Measurements from ENCODE around the gene SULF2.
"Not testable (repeated sequence)": the region's sequence is repeated elsewhere in the genome, so short reads cannot be mapped to it uniquely, and the experiment has no call there.

SULF2 gene

DNA sequence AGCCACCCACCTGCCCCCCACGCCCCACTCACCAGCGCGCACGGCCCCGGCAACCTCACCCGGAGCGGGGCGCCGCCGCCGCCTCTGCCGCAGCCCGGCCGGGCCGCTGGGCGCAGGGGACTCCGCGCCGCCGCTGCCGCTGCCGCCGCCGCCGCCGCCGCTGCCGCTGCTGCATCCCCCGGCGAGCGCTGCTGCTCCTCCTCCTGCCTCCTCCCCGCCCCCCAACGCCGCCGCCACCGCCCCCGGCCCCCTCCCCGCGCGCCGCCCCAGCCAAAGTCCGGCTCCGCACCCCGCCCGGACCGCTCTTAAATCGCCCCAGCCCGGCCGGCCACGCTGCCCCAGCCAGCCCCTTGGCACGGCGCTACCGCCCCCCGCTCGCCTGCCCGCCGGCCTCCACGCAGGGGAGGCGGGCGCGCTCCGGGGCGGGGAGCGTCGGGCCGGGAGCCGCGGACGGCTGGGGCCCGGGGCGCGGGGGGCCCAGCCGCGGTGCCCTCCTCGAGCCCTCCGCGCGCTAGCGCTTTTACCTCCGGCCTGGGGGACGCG lies at the start of gene SULF2:
TSS of gene SULF2 (minus strand) at position 171 of the 543 bp plus-strand sequence. CDS start 28,118 bp downstream, outside the sequence.
- DNase-seq: no peak

DNA sequence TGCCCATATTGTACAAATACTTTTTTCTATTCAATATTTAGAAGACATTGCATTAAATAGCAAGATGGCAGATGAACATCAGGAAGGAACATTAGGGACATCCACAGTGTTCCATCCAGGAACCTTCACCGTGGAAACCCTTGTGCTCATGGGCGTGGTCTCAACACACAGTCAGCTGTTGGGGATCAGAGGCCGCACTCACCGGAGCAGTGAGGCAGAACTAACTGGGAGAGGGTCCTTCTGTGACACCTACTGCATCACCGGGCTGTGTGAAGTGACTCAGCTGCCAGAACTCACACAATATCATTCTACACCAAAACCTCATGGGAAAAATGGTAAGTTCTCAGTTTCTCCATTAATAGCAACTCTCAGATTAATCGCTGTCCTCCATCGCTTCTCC lies 46.4 kb upstream of the SULF2 start:
- DNase-seq: not testable (repeated sequence)

DNA sequence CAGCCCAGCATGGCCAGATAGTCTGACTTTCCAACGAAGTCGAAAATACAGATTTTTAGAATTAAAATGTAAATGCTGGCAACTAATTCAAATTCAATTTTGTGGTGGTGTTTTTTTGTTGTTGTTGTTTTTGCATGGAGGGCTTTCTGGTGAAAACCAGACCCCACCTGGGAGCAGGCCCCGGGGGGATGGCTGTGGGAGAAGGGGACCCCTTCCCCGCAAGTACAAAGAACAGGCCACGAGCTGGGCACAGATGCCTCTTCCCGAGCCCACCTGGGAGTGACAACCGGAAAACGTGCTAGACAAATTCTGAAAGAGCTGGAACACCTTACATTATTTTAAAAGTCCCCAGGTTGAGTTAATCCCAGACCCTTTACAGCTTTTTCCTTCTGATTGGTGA lies 41.4 kb upstream of the SULF2 start:
- not testable (repeated sequence) for DNase-seq

DNA sequence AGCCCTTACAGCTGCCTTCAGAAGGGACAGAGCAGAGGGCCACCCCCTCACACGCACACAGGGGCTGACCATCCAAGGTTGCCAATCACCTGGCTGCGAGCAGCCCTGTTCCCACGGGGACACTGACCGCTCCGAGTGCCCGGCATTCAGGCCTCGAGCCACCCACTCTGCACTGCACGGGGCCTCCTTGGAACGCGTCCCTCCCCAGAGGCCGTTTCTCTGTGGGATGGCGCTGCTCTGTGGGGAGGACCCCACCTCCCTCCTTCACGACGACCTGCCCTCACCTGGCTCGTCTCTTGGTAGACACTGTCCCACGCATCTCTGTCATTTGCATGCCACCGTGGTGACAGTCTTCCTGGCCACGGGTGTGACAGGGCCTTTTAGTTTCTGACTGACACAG lies 40.7 kb upstream of the SULF2 start:
- not testable (repeated sequence) for DNase-seq

DNA sequence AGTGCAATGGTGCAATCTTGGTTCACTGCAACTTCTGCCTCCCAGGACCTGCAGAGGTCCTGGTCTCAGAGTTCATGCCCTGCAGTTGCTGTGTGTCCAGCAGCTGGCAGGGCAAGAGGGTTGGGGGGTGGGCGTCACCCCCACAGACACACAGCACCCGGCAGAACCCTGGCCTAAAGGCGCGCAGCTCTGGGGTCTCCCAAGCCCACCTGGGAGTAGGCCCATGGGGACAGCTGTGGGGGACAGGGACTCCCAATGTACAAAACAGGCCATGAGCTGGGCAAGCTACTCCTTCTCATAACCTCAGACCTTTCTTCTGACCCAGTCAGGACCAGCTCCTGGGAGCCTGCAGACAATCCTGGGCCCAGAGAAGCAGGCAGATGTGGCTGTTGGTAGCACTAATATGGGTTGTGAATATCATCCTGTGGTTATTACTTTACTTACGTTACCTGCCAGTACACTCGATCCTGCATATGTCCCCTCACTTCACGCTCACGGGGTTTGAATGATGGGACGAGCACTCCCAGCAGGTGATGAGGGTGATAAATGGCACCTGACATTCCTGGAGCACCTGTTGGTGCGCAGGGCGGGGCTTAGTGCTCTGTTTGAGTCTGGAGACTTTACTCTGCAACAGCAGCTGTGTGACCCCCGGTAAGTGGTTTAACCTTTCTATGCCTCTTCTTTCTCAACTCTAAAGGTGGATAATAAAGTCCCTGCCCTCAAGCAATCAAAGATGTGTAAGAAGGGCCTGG lies 39.9 kb upstream of the SULF2 start:
- DNase-seq: no peak

DNA sequence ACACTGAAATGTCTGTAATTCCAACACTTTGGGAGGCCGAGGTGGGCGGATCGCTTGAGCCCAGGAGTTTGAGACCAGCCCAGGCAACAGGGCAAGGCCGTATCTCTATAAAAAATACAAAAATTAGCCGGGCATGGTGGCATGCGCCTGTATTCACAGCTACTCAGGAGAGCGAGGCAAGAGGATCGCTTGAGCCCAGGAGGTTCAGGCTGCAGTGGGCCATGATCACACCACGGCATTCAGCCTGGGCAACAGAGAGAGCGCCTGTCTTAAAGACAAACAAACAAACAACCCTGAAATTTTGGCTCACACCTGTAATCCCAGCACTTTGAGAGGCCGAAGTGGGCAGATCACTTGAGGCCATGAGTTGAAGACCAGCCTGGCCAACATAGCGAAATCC lies 38.7 kb upstream of the SULF2 start:
- DNase-seq: not testable (repeated sequence)

DNA sequence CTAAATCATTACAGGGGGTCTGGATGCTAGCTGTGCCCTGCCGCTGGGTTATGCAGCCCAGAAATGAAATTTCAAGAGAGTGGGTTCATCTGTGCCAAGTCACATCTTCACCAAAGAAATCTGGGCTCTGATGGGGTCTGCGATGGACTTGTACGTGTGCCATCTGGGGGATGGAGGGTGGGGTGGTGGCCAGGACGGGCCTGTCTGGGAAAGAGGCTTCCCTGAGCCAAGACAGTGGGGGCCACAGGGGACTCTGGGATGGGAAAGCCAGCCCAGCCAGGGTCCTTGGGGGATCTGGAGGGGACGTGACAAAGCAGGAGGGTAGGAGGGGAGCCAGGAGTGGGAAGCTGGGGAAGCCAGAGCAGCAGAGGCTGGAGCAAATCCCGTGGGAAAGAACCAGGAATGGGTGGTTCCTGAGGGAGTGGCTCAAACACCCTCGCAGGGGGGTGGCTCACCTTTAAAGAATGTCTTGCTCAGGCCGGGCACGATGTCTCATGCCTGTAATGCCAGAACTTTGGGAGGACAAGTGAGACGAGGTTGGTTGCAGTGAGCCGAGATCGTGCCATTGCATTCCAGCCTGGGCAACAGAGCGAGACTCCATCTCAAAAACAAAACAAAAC lies 36.3 kb upstream of the SULF2 start:
- no peak for DNase-seq

DNA sequence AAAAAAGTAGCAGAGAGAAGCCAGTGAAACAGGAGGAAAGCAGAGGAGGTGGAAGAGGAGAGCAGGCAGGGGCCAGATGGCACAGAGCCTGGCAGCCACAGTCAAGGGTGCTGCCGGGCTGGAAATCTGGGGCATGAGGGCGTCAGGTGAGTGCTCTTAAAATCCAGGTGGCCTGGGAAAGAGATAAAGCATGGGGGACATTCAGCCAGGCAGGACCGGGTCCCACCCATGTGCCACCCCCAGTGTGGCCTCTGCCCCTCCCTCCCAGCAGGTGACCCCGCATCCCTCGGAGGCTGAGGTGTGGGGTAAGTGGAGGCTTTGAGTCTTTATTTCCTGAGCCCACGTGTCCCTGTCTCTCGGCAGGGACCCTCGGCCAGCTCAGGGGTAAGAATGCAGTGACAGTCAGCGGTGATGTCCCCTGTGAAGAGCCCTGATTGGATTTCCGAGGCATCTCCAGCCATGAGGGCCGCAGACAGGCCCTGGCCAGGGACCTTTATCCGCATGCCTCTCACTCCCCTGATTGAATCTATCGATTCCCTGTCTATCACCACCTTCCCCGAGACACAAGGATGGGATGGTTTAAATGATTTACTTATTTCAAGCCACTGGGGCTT lies 33.8 kb upstream of the SULF2 start:
- DNase-seq: no peak

DNA sequence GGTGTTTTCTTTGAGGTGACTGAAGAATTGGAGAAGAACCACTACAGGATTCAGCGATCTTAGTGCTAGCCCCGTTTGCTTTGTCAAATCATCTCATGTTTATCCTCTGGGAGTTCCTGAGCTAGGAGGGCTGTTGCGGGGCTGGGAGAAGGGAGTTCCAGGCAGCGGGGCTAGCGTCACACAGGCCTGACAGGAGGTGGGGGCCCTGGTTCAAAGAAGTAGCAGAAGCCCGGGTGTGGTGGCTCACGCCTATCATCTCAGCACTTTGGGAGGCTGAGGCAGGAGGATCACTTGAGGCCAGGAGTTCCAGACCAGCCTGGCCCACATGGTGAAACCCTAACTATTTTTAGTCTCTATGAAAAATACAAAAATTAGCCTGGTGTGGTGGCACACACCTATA lies 33.2 kb upstream of the SULF2 start:
- no peak for DNase-seq

DNA sequence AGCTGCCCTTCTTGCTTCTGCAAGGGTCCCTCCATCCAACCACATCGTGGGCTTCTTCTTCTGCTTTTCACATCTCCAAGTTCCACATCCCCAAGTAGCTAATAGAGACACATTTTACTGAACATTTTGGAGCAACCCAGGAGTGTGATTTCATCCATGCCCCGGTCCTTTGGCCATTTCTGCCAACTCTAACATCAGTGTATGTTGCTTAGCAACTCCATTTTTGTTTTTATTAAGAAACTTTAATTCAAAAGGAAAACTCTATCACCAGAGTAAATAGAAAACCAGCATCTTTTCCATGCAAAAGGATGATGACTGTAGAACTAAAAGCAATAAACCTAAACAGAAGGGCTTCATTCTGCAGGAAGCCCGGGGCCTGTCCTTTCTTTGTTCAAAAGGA lies 32.7 kb upstream of the SULF2 start:
- DNase-seq: no peak

DNA sequence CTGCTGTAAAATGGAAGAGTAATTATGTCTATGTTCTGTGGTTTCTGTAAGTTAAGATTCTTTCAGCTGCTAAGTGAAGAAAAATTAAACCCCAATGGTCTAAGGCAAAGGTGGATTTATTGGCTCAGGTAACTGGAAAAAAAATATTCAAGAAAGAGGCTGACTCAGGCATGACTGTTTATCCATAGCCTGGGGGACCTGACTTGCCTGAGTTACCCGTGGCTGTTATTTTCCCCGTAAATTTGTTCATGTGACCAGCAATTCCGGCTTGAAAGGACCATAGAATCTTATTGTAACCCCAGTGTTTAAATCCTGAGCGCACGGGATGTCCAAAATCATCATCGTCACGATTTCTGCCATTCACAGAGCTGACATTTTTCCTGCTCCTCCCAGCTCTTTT lies 32.3 kb upstream of the SULF2 start:
- no peak for DNase-seq

DNA sequence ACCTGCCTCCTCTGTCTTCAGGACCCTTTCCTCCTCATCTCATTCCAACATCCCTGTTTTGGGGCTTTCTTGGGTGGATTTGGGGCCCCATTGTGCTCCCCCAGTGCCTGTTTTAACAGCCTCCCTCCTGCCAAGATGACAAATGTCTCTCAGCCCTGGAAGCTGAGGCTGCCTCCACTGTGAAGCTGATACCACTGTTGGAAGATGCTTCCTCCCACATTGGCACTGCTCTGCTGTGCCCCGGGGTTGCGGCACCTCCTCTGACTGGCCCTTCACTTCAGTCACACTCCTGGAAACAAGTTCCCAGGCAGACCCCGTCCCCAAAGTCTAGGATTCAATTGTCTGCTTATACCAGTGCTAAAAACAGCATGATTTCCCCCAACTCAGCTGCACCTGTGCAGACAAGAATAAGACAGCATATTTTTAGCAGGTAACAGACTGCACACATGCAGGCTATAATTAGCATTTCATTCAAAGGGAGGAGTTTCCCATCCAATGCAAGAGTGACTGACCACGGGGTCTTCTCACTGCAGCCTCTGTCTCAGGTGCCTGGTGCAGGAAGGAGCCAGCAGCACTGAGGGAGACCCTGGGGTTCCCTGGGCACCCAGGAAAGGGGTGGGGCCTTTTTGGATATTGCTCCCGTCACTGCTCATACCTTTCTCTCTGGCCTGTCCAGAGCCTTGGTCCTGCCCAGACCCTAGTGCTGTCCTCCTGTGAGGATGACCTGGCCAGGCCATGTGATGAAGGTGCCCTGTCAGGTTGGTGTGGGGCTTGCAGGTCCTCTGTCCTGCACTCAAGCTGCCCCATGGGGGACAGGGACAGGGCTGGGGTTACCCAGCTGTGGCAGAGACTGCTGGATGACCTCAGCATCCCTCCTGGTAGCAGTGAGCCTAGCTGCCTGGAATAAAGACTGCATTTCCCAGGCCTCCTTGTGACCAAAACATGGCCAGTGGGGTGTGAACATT lies 31.5 kb upstream of the SULF2 start:
- DNase-seq: no peak

DNA sequence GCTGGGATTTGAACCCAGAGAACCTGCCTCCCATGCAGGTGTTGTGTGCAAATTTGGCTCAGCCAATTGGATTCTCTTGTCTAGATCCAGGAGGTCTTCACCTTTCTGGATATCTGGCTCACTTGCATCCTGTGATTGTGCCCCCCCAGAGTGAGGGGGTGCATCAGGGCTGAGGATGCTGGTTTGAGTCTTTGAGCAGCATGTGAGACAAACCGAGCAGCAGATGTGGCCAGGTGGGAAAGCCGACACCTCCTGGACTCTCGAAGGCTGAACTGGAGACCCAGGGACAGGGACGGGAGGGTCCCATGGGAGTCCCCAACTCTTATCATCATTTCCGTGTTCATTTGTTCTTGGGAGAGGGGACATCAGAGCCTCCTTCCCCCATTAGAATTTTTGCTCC lies 30.6 kb upstream of the SULF2 start:
- no peak for DNase-seq

DNA sequence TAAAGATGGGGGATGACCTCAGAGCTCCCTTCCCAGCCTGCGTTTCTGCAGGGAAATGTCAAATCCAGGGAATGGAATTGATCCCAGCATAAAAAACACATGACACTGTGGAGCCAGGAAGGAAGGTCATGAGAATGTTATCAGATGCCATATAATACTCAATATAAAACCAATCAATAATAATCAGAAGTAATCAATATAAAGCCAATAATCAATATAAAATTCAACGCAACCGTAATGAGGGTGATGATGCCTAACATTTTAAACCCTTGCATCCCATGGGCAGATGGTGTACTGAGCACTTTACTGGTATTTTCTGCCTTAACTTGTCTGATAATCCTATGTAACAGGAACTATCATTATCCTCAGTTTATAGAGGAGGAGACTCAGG lies 30.1 kb upstream of the SULF2 start:
- DNase-seq: no peak

DNA sequence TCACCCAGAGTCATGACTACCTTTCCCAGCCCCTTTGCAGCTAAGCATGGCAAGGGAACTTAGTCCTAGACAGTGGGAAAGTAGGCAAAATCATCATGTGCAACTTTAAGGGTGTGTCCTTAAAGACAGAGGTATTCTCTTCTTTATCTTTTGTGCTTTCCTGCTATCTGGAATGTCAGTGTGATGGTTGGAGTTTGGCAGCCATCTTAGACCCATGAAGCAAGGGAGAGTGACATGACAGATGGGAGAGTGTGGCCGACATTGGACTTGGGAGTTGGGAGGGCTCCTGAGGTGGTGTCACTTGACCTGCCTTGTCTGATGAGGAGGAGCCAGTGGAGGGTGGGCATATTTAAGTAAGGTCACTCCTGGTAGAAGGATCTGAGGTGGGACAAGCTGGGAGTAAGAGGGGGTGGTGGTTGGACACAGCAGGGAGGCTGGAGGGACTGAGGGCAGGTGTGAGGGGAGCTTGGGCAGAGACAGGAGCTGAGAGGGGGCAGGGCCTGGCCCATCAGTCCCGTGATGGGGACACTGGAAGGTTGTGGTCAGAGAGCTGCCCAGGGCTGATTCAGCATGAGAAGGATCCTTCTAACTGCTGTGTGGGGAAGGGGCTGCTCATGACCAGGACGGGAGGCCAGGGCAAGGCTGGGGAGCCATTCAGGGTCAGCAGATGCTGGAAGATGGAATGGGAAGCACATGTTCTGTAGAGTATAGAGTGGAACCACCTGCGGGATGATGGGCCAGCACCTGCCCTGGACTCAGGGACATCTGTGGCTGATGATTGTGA lies 29.5 kb upstream of the SULF2 start:
- DNase-seq: no peak

DNA sequence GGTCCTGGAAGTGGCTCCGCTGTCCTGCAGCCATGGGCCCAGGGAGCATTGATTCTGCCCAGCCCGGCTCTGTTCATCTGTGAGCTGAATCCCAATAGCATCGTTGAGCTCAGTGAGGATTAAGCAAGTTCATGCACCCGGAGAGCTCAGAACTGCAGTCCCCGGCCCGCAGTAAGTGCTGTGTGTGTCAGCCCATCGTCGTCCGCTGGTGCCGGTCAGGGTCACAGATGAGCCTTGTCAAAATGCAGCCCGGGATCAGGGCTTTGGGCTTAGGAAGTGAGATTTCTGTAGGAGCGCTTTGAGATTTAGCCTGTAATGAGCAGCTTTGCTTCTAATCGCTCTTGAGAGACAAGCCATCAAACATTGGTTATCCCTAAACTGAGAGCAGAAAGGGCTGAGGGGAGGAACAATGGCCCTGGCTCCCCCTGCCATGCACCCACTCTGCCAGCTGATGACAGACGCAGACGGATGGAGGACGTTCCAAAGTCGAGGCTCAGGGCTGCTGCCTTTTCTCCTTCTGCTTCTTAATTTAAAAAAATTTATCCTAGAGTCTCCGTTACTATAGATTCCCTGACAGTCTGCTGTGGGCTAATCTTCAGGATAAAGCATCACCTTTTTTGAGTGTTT lies 25.6 kb upstream of the SULF2 start:
- no peak for DNase-seq

DNA sequence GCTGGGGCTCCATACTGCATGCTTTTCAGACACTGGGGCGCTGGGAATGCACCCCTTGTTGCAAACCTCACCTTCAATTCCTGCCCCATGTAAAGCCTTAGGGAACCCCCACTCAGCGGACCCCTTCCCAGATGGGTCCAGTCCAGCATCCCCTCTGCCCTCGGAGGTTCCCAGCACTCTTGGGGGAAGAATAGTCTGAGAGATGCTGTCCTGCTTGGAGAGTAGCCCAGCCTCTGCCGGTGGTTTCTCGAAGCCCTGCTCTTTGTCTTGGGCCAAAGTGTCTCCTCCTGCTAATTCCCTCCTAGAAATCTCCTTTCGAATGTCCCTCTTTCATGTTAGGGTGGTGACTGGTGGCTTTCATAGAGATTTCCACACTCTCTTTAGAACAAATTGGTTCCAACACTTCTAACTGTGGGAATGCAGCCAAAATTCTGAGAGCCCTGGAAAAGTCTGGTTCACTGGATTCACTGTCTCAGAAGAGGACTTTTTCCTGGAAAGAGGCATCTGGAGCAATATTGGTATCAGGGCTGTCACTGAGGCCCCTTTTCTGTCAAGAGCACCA lies 24.9 kb upstream of the SULF2 start:
- DNase-seq: no peak

DNA sequence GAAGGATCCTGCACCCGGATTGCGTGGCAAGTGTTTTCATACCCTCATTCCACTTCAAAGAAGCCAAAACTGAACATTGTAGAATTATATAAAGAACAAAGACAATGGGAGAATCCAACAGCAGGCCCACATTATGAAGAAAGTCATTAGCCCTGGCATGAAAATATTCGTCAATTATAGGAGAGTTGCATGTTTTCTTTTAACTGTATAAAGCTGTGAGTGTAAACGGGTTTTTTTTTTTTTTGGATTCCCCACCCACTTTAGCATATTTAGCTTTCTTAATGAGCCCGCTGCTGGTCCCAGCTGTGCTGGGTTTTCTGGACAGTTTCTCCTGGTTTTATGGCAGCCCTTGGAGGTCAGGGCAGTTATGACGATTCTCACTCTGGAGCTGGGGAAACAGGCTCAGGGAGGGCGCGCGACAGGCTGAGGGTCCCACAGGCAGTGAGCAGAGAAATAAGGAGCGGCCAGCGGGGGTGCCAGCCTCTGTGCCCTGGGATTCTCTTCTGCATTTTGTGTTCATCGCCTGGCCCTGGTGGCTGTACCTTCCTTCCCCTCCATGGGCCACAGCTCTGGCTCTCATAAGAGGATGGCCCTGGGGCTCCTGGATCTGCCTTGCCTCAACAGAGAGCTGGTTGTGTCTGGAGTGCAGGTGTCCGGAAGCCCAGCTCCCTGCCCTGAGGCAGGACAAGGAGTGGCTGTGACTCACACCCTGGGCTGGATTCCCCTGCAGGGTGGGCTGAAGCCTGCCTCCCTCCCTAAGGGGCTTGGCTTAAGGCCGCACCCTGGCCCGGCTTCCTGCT lies 24.1 kb upstream of the SULF2 start:
- DNase-seq: no peak

DNA sequence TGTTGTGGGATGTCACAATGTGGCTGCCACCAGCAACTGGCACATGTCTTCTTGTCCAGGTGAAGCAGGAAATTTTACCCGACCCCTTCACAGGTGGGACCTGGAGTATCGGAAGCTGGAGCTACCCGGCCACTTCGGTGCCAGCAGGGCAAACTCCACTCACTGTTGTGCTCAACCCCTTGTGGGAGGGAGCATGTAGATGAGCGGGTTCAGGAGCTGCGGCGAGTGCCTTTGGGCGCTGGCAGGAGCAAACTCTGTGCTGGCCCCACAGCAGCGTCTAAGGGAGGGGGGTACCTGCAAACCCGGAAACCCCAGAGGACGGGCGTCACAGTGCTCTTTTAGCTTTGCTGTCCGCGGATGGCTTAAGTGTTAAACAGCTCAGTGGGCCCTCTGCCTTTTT lies 20.7 kb upstream of the SULF2 start:
- no peak for DNase-seq

DNA sequence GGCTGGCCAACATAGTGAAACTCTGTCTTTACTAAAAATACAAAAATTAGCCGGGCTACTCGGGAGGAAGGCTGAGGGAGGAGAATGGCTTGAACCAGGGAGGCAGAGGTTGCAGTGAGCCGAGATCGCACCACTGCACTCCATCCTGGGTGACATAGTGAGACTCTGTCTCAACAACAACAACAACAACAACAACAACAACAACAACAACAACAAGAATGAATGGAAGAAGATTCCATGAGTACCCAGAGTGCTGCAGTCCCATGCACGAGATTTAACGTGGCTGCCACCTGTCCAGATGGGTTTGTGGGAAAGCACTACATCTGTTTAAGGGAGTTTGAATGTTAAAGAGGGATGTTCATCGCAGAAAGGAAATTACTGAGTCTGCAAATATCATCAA lies 19.7 kb upstream of the SULF2 start:
- not testable (repeated sequence) for DNase-seq
